Activated CD8-positive, alpha-beta memory T cell treated with anti-CD3 and anti-CD28 coated beads, Interleukin-2, amount 50 U/mL, for 1 hour (primary cell): ENCODE results near the gene TSC22D1.

Source experiments
- DNase-seq: peaks from one replicate; pipeline ENCODE4 v3.0.0-alpha.2; 2020; ENCODE audit errors: extremely low read depth

TSC22D1 gene

GRCh38 chr13:44453069-44453468 is 123.1 kb downstream of the TSC22D1 start:
- no peak for DNase-seq

DNA sequence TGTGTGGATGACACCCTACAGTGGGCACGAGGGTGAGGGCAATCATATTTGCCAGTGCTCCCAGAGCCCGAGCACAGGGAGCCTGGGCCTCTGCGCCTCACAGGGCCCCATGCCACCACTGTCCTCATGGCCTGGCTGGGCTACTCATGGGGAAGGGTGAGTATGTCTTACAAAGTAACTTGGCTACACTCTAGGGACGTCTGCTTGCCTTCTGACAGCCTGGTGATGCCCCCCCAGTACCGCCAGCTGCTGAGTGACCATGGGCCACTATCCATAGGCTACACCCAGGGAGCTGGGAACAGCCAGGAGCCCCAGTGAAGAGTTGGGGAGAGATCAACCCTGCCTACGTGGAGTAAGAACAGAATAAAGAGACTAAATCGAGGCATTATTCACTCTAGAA is 123.7 kb downstream of the TSC22D1 start:
- DNase-seq = no peak

DNA sequence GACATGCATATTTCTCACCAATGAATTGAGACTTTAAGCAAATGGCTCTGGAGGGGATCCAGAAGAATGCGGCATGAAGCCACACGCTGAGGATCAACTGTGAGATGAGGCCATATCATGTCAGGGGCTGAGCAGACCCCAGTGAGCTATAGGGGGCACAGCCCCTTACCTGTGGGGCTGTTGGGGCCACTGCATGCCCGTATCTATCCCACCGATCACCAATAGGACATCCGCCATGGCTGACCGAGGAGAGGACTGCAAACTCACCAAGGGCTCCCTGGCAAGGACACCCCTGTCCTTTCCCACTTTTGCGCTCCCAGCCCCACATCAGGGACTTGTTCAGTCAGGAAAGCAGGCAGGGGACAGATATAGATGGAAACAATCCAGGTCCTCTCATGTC is 124.5 kb downstream of the TSC22D1 start:
- DNase-seq = no peak

DNA sequence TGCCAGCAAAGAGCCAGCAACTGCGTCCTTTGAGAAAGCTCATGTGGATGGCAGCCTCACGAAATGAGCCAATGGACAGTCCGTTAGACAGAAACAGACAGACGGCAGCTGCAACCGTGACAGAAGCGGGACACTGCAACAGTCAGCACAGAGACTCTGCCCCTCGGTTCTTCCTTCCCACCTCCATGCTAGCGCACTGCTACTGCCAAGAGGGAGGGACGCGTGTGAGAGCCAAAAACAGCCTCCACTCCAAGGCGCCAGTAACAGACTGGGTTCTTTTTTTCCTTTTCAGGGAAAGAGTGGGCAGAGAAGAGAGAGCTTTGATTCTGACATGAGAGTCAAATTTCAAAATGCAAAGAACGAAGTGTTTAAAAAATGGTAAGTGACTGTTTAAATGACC is 125.0 kb downstream of the TSC22D1 start:
- DNase-seq = no peak

- DNase-seq = no peak
Measured at GRCh38 chr13:44449999-44450821, 125.9 kb downstream of the TSC22D1 start.

GRCh38 chr13:44448875-44449274 is 127.3 kb downstream of the TSC22D1 start:
- no peak for DNase-seq

GRCh38 chr13:44448373-44448772 is 127.8 kb downstream of the TSC22D1 start:
- no peak for DNase-seq

DNA sequence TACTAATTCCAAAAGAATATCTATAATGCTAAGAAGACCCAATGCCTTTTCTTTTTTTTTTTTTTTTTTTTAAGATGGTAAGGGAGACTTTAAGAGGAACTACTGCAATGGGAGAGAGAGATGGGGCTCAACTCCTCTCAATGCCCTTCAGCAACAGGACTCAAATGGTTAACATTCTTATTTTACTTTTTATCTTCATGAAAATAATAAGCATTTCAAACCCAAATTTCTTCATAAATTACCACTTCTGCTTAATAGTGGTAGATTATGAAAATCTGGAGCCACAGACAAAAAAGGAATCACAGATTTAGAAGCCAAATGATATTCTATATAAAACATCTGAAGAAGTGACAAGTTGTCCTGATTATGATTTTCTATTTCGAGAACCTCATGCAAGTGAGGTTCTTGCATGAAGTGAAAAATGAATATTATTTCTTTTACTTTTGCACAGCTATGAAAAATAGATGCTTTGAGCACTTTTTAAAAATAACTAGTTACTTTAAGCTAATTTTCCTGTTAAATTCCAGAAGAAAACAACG is 128.3 kb downstream of the TSC22D1 start:
- DNase-seq = no peak

DNA sequence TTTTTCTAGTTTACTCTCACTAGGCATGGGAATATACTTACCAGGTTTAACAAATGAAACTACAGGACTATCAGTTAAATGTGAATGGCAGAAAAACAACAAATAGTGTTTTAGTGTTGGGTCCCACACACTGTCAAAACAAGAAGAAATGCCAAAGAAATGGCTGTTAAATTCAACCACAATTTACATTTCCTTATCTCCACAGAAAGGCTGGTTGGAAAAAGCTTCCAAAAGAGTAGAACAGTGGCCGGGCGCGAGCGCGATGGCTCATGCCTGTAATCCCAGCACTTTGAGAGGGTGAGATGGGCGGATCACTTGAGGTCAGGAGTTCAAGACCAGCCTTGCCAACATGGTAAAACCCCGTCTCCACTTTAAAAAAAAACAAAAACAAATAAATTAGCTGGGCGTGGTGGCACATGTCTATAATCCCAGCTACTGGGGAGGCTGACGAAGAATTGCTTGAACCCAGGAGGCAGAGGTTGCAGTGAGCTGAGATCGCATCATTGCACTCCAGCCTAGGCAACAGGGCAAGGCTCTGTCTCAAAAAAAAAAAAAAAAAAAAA is 136.0 kb downstream of the TSC22D1 start:
- no peak for DNase-seq

GRCh38 chr13:44439452-44440024 is 136.6 kb downstream of the TSC22D1 start:
- DNase-seq = no peak

GRCh38 chr13:44438234-44438579 is 137.9 kb downstream of the TSC22D1 start:
- no peak for DNase-seq

DNA sequence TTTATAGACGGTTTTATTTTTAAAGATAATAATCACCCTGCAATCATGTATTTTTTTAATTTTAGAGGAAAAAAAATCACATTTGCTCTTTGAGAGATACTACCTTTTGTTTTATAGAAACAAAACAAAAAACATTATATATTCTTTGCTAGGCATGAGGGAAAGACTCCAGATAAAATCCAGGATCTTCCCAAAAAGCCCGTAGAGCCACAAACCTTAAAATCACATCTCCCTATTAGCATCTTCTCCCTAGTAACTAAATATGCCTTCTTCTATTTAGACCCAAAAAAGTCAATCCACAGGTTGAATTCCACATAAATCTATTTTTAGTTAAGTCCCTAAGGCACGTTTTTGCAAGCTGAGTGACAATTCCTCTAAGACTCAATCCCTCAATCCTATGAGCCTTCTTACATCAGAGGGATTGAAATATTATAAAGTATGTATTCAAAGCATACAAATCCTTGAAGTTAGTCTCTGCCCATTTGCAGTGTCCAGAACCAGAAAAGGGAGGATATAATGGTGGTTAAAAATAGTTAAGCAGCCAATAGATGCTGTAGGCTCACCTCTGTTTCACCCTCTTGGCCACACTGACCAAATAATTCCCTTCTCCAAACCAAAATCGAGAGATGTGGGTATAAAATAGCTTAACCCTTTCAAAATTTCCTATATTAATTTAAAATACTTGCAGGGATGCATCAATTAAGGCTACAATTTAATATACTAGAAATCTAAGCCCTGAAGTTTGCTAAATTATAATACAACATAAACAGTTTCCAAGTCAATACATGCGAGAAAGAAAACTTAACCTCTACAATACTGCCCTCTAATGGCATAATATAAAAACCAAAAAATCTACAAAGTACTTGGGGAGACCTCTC is 138.5 kb downstream of the TSC22D1 start:
- DNase-seq = no peak

- DNase-seq = no peak
Measured at GRCh38 chr13:44436589-44437337, 139.4 kb downstream of the TSC22D1 start.

- no peak for DNase-seq
Measured at GRCh38 chr13:44435919-44436510, 140.1 kb downstream of the TSC22D1 start.

- DNase-seq = peak; percentile 83
Measured at GRCh38 chr13:44435142-44435918, 140.8 kb downstream of the TSC22D1 start.

- no peak for DNase-seq
Measured at GRCh38 chr13:44434766-44435141, 141.4 kb downstream of the TSC22D1 start.

DNA sequence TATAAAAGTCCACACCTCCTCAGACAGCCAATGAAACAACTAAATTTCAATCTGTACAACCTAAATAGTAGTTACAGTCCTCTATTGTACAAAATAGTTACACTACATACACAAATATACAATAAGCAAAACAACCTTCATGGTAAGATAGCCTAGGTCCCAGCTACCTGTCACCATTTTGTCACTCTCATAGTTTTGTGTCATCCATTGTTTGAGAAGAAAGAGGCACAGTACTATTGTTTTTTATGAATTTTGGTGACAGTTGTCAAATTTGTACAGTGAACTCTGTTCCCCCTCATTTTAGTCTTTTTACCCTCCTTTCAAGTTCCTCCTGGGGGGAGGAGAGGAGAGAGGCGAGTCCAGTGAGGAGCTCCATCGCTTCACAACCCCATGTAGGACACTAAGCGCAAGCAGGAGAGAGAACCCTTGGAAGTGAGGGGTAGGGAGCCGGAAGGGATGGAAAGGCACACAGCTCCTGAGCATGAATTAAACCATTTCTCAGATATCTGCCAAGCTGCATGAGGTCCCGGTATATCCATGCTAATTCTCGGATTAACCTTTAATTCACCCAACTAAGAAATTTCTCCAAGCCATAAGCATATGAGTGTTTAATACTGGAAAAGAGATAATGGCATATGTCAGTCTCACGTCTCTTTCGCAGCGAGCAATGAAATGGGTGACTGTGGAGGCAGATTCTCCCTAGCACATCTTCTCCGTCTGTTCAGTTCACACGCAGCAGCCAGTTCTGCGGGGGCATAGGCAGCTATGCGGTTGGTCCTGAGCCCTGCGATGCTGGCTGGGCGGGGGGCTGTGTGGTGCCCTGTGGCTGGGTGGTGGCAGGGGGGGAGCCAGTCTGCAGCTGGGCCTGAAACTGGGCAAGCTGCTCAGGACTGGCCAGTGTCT is 142.0 kb downstream of the TSC22D1 start:
- no peak for DNase-seq

GRCh38 chr13:44432650-44433049 is 143.5 kb downstream of the TSC22D1 start:
- DNase-seq = no peak

DNA sequence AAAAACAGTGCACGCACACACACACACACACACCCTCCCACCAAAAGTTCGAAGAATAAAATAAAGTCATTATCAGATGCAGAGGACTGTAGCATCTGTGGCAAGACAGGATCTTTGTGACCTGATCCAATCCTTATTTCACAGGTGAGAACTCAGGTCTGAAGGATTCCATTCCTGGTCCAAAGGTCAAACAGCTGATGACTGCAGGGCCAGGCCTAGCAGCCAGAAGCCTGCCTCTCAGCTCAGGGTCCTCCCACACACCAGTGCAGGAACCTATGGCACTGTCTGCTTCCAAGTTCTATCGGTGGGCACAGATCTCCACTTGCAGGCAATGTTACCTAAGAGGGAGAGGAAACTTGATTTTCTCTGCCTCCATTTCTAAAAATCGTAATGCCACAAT is 145.0 kb downstream of the TSC22D1 start:
- no peak for DNase-seq
